HUDEP-2 (cell line): ENCODE data around the gene SLC25A52.
"Not testable (repeated sequence)": the region's sequence is repeated elsewhere in the genome, so short reads cannot be mapped to it uniquely, and the experiment has no call there.

Experiments used
- DNase-seq, 76 experiments: peaks; one replicate each; lab custom pipeline; 2025; ENCODE audit not compliant: unreplicated experiment in 76 of 76; lab: John Stamatoyannopoulos, UW

Gene SLC25A52, protein sequence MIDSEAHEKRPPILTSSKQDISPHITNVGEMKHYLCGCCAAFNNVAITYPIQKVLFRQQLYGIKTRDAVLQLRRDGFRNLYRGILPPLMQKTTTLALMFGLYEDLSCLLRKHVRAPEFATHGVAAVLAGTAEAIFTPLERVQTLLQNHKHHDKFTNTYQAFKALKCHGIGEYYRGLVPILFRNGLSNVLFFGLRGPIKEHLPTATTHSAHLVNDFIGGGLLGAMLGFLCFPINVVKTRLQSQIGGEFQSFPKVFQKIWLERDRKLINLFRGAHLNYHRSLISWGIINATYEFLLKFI

DNA sequence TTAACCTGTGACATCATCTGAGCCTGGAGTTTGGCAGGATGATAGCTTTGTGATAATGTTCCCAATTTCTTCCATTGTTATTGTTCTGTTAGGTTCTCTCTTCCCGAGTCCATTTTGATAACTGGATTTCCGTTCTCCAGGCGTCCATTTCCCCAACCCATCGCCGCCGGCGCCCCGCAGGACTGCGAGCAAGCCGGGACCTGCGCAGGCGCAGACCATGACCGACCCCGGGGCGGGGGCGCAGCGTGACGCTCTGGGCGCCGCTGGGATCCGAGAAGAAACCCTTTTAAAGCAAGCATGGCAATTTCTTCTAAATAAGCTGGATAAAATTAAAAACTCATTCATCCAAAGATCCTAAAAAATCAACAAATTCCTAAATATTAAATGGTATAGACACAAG lies at the start of gene SLC25A52:
Gene SLC25A52 (minus strand): TSS at position 186 of the 400 bp plus-strand sequence. CDS start 219 bp downstream, outside the sequence.
- no peak for DNase-seq

DNA sequence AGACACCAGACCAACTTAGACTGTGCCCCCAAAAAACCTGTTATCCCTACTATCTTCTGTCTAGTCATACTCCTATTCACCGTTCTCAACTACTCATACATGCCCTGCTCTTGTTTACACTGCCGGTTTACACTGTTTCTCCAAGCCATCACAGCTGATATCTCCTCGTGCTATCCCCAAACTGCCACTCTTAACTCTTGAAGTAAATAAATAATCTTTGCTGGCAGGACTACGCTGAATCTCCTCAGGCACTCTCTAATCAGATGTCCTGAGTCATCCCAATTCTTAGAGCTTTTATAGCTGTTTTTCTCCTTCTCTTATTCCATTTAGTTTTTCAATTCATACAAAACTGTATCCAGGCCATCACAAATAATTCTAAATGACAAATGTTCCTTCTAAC lies 48.4 kb upstream of the SLC25A52 start:
- DNase-seq = not testable (repeated sequence)

- no peak for DNase-seq
Measured at GRCh38 chr18:31801078-31801477, 40.4 kb upstream of the SLC25A52 start.

DNA sequence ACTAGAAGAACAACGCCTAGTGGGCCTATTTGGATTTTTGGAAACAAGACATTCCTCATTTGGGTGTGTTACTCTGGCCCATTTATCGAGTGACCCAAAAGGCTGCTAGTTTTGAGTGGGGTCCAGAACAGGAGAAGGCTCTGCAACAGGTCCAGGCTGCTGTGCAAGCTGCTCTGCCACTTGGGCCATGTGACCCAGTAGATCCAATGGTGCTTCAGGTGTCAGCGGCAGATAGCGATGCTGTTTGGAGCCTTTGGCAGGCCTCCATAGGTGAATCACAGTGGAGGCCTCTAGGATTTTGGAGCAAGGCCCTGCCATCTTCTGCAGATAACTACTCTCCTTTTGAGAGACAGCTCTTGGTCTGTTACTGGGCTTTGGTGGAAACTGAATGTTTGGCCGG lies 38.6 kb upstream of the SLC25A52 start:
- peak in 3 of 76 experiments; percentile 2 to 13 (median 4) for DNase-seq

GRCh38 chr18:31798399-31798798 lies 37.7 kb upstream of the SLC25A52 start:
- no peak for DNase-seq

GRCh38 chr18:31795747-31796146 lies 35.1 kb upstream of the SLC25A52 start:
- DNase-seq = no peak

DNA sequence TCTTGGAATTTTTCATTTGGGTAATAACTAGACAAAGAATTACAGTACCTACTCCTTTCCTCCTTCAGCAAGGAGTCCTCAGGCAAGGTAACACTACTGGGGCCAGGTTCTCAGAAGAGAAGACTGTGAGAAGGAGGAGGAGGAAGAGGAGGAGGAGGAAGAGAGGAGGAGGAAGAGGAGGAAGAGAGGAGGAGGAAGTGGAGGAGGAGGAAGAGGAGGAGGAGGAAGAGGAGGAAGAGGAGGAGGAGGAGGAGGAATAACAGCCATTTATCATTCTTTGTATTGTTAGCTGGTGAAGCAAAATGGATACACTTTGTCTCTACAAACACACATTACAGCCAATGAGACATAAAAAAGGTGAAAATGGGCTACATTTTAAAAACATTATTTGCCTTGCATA lies 32.9 kb upstream of the SLC25A52 start:
- no peak for DNase-seq

GRCh38 chr18:31792580-31792911 lies 31.9 kb upstream of the SLC25A52 start:
- DNase-seq = no peak

DNA sequence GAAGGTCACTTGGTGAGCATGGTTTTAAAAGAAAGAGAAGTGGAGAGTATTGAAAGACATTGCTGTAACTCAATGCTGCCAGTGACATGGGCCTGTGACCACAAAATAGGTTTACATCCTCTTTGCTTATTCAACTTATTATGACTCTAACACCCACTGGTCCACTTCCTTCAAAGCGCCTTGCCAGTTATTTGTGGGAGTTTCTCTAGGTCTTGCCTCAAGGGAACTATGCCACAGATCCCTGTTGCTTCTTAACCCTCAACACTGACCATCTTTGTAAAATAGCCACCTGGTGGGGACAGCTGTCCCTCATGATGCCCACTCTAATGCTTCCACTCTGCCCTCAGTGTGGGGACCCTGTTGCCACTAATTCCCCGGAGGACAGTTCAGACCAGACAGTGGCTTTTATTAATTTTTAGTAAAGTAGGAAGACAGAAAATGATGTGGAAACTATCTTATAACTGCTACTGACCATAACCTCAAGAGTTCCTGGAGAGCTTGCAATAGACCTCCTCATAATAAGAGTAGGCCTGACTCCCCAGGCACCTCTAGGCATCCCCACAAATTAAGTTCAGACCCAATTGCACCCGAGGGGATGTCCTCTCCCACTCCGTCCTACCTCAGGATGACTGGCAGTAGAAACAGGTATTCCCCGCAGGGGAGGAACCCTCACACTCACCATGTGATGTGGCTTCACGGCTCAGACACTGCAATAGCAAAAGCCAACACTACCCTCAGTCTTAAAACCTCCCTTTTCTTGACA lies 31.3 kb upstream of the SLC25A52 start:
- no peak for DNase-seq

DNA sequence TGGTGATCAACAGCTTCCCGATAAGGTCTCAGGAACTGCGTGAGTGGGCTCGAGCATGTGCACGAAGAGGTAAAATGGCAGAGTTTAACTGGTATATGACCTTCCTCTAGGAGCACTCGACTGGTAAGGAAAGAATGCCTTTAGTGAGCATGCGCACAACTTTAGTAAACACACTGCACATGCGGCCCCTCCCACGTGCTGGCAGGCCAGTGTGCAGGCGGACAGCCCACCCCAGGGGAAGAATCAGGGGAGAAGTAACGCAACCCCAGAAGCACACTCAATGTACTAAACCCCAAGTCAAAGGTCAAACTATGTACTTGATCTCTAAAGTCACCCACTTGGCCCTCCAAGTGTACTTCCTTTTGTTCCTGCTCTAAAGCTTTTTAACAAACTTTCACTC lies 28.7 kb upstream of the SLC25A52 start:
- no peak for DNase-seq

- no peak for DNase-seq
Measured at GRCh38 chr18:31783059-31783458, 22.4 kb upstream of the SLC25A52 start.

- DNase-seq = no peak
Measured at GRCh38 chr18:31778391-31778950, 17.8 kb upstream of the SLC25A52 start.

- DNase-seq = no peak
Measured at GRCh38 chr18:31776093-31776492, 15.4 kb upstream of the SLC25A52 start.

DNA sequence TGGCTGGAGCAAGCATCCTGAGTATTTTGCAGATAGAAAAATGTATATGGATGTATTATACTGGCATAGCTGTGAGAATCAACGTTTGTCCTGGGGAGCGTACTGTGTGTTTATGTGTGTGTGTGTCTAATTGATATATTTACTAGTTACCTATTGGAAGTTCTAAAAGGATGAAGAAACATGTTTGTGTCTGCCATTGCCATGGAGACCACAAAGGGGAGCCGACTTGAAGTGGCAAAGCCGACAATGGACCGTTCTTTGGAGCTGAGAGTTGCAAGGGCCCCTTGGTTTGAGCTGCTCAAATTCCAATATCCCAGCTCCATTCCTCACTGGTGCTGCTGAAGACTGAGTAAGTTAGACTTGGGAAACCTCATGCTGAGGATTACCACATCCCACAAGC lies 14.3 kb upstream of the SLC25A52 start:
- no peak for DNase-seq

- no peak for DNase-seq
Measured at GRCh38 chr18:31774477-31774785, 13.8 kb upstream of the SLC25A52 start.

GRCh38 chr18:31773774-31774476 lies 13.2 kb upstream of the SLC25A52 start:
- DNase-seq = no peak

GRCh38 chr18:31772699-31773098 lies 12.0 kb upstream of the SLC25A52 start:
- DNase-seq = no peak

GRCh38 chr18:31750273-31750672 lies 10.4 kb downstream of the SLC25A52 start:
- DNase-seq = no peak

DNA sequence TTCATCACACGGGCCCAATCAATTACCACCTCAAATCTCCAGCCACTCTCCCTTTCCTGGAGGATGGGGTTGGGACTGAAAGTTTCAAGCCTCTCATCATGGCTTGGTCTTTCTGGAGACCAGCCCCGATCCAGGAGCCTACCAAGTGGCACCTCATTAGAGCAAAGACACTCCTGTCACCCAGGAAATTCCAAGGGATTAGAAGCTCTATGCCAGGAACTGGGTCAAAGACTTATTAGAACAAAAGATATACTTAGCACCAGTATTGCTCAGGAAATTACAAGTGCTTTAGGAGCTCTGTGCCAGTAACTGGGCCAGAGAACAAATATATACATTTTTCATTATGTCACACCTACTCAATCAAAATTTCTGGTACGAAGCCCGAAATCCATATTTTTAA lies 14.3 kb downstream of the SLC25A52 start:
- DNase-seq = no peak

- DNase-seq = no peak
Measured at GRCh38 chr18:31744321-31745067, 16.2 kb downstream of the SLC25A52 start.

DNA sequence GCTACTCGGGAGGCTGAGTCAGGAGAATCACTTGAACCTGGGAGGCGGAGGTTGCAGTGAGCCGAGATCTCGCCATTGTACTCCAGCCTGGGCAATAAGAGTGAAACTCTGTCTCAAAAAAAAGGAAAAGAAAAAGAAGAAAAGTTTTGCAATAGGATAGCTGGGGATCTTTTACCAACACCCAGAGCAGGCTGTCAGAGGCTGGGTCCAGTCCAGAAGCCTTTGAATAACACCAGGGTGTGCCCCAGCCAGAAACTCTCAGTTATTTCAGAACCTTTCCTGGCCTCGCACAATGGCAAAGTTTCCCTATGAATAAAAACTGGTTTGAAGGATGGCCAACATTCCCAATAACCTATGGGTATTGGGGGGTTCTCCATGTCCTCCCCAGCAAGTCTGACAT lies 17.1 kb downstream of the SLC25A52 start:
- DNase-seq = not testable (repeated sequence)
